Measurements from ENCODE around the gene FOXC2. TPM values are rescaled to one million over a fixed set of nuclear protein-coding genes. Genes with fewer than 3 reads are reported as not detected.
"Not testable (repeated sequence)": the region's sequence is repeated elsewhere in the genome, so short reads cannot be mapped to it uniquely, and the experiment has no call there.

FOXC2 gene
- total and polyA plus RNA-seq, 9 of the 15 experiments (the other 6 are each of a cell fraction or from before 2014, with no cell fraction given), result 0.01 to 0.11 (median 0.10) TPM; not detected in 5

- POLR2A ChIA-PET, result no interaction called here
- intact Hi-C loops (cut with micrococcal nuclease) (no loop called here), in situ Hi-C loops (cut with MboI) (no loop called here)
- no peak overlapping the region for H2AFZ ChIP-seq (ENCODE audit: low read depth, low read length)
- CTCF ChIA-PET (ENCODE audit: low intra/inter-chr PET ratio), result no interaction called here
- H3K27me3 ChIP-seq (ENCODE audit: control insufficient read depth in 2 of 2, insufficient read depth in 2 of 2, low read length in 2 of 2), result peaks cover 4 to 14% of the 10 kb centered on the region in 2 experiments; a peak in 3 of 5 replicates
- 0 out of 2 replicates have a peak, but pooled peaks cover 4% of the 10 kb centered on the region for H4K20me1 ChIP-seq (replicated peaks; ENCODE audit: control insufficient read depth, insufficient read depth, low read length)
- H3K27ac ChIP-seq (ENCODE audit: extremely low read depth, low read depth, low read length), result no peak overlapping the region
- WGBS (ENCODE audit: insufficient coverage, low coverage, missing lambda C conversion rate), result 5% methylated on average over 3 of the region's 3 CpGs
- no TSS peak for BruUV-seq (replicated peaks)
- H3K4me1 ChIP-seq (replicated peaks in 1 of 2; ENCODE audit: control insufficient read depth in 2 of 2, insufficient read depth in 2 of 2, low read length in 2 of 2), result no peaks in the 10 kb centered on the region
- no peaks in the 10 kb centered on the region for H3K79me2 ChIP-seq (ENCODE audit: control insufficient read depth, insufficient read depth, low read length)
- no peak for FAIRE-seq
- no peaks in the 10 kb centered on the region for H3K9me3 ChIP-seq (replicated peaks; ENCODE audit: control insufficient read depth, insufficient read depth, low read depth, low read length)
- no peak for TF ChIP-seq CBX5 (IDR thresholded peaks at IDR 0.05; ENCODE audit: borderline replicate concordance, low read depth)
- no peak for TF ChIP-seq HES1 (IDR thresholded peaks at IDR 0.05; ENCODE audit: low read depth)
- no peak for TF ChIP-seq THRAP3 (IDR thresholded peaks at IDR 0.05; ENCODE audit: borderline replicate concordance)
- no peak for TF ChIP-seq ZNF57 (CRISPR knock-in tag; IDR thresholded peaks at IDR 0.05)
- no peak for TF ChIP-seq ZNF76 (CRISPR knock-in tag; IDR thresholded peaks at IDR 0.05; ENCODE audit: borderline replicate concordance)
- TF ChIP-seq MCM3 (IDR thresholded peaks at IDR 0.05), result no peak
- no peak for TF ChIP-seq ARHGAP35 (IDR thresholded peaks at IDR 0.05; ENCODE audit: partially characterized antibody)
- no peak for TF ChIP-seq SMAD3 (CRISPR knock-in tag; conservative IDR thresholded peaks at IDR 0.05)
- no peak for TF ChIP-seq SREBF1 (IDR thresholded peaks at IDR 0.05; ENCODE audit: borderline replicate concordance, low read depth, low read length)
- no peak for TF ChIP-seq PHF21A (IDR thresholded peaks at IDR 0.05; ENCODE audit: borderline replicate concordance, low read depth)
- H3K36me3 ChIP-seq (ENCODE audit: control insufficient read depth, insufficient read depth, low read length), result no peaks in the 10 kb centered on the region
- peaks cover 5% of the 10 kb centered on the region for H3K9me1 ChIP-seq (ENCODE audit: control insufficient read depth, insufficient read depth, low read length)
- ATAC-seq, result no peak
- no peak for DNase-seq (ENCODE audit: extremely low read depth in 1 of 4, low spot score in 3 of 4)
- no peak overlapping the region for H3K4me2 ChIP-seq (ENCODE audit: insufficient read depth, low read length)
- no peak overlapping the region for H3K9ac ChIP-seq (ENCODE audit: insufficient read depth in 1 of 2, low read depth in 2 of 2, low read length in 2 of 2)
- H3K4me3 ChIP-seq, result no peak overlapping the region
Measured at GRCh38 chr16:86587487-86587886, 20.9 kb downstream of the FOXC2 start.

- FAIRE-seq; CTCF ChIA-PET (ENCODE audit: low intra/inter-chr PET ratio); in situ Hi-C loops (cut with MboI); H4K20me1 ChIP-seq (replicated peaks; ENCODE audit: control insufficient read depth, insufficient read depth, low read length); H3K9me3 ChIP-seq (replicated peaks; ENCODE audit: control insufficient read depth, insufficient read depth, low read depth, low read length); H3K9me1 ChIP-seq (ENCODE audit: control insufficient read depth, insufficient read depth, low read length); H3K9ac ChIP-seq (ENCODE audit: insufficient read depth in 1 of 2, low read depth in 2 of 2, low read length in 2 of 2); BruUV-seq (replicated peaks); H3K79me2 ChIP-seq (ENCODE audit: control insufficient read depth, insufficient read depth, low read length); ATAC-seq; H3K4me2 ChIP-seq (ENCODE audit: insufficient read depth, low read length); H3K4me1 ChIP-seq (replicated peaks in 1 of 2; ENCODE audit: control insufficient read depth in 2 of 2, insufficient read depth in 2 of 2, low read length in 2 of 2); H2AFZ ChIP-seq (ENCODE audit: low read depth, low read length); POLR2A ChIA-PET; H3K36me3 ChIP-seq (ENCODE audit: control insufficient read depth, insufficient read depth, low read length); H3K27ac ChIP-seq (ENCODE audit: extremely low read depth, low read depth, low read length); H3K4me3 ChIP-seq; DNase-seq (ENCODE audit: extremely low read depth in 1 of 4, low spot score in 3 of 4); intact Hi-C loops (cut with micrococcal nuclease): not testable (repeated sequence)
- 0% methylated on average over 3 of the region's 3 CpGs for WGBS (ENCODE audit: insufficient coverage, low coverage, missing lambda C conversion rate)
- H3K27me3 ChIP-seq (ENCODE audit: control insufficient read depth in 2 of 2, insufficient read depth in 2 of 2, low read length in 2 of 2), result peaks cover 2 to 19% of the 10 kb centered on the region in 2 experiments; a peak in 3 of 5 replicates
Measured at GRCh38 chr16:86587955-86588354, 21.3 kb downstream of the FOXC2 start.
